ENCODE data around the gene SETD2. TPM values are rescaled to one million over a fixed set of nuclear protein-coding genes. Genes with fewer than 3 reads are reported as not detected.

The SETD2 gene
- total RNA-seq, 1 experiment from 2014 or later = 47.6 TPM

- Histone ChIP-seq H3K36me3 (ENCODE audit: control insufficient read depth, insufficient read depth, low read length) (no peaks in the 10 kb centered on the region; the same call in 1 of the 2 replicates), H3K4me1 (peaks cover 9% of the 10 kb centered on the region), H3K9me3 (no peaks in the 10 kb centered on the region), H3K27me3 (replicated peaks; ENCODE audit: control insufficient read depth, insufficient read depth, low read length) (no peaks in the 10 kb centered on the region), H3K4me3 (ENCODE audit: low read depth, low read length) (no peak overlapping the region)
- ChIA-PET CTCF (interaction anchor here (0.9 kb wide), 1 partner anchor 39 kb away, joined by 3 read pairs; no protein-coding TSS in a partner anchor), POLR2A (no interaction called here)
- peaks cover 4% of the 10 kb centered on the region for H3K4me1 Mint-ChIP-seq (ENCODE audit: low read depth, unreplicated experiment)
- peaks cover 28% of the 10 kb centered on the region for H3K36me3 Mint-ChIP-seq (ENCODE audit: insufficient read depth, unreplicated experiment)
- H3K27me3 Mint-ChIP-seq (ENCODE audit: insufficient read depth, unreplicated experiment) = no peaks in the 10 kb centered on the region
- no peak overlapping the region for H3K4me3 Mint-ChIP-seq (ENCODE audit: unreplicated experiment)
- TF ChIP-seq, protein P1, sequence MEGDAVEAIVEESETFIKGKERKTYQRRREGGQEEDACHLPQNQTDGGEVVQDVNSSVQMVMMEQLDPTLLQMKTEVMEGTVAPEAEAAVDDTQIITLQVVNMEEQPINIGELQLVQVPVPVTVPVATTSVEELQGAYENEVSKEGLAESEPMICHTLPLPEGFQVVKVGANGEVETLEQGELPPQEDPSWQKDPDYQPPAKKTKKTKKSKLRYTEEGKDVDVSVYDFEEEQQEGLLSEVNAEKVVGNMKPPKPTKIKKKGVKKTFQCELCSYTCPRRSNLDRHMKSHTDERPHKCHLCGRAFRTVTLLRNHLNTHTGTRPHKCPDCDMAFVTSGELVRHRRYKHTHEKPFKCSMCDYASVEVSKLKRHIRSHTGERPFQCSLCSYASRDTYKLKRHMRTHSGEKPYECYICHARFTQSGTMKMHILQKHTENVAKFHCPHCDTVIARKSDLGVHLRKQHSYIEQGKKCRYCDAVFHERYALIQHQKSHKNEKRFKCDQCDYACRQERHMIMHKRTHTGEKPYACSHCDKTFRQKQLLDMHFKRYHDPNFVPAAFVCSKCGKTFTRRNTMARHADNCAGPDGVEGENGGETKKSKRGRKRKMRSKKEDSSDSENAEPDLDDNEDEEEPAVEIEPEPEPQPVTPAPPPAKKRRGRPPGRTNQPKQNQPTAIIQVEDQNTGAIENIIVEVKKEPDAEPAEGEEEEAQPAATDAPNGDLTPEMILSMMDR (IDR thresholded peaks at IDR 0.05; ENCODE audit: insufficient read depth in 1 of 2, low read depth in 1 of 2, low read length in 1 of 2, severe bottlenecking in 1 of 2, unreplicated experiment in 1 of 2) = no peak
- intact Hi-C loops (cut with micrococcal nuclease; ENCODE audit: unreplicated experiment) = no loop called here
- BruUV-seq (replicated peaks) = no TSS peak
- H3K9me3 Mint-ChIP-seq (ENCODE audit: unreplicated experiment) = no peaks in the 10 kb centered on the region
- H3K27ac Mint-ChIP-seq (ENCODE audit: unreplicated experiment) = no peak overlapping the region
- no peak for DNase-seq
Observed at GRCh38 chr3:46993292-46993691, 170.6 kb downstream of the SETD2 start.

DNA sequence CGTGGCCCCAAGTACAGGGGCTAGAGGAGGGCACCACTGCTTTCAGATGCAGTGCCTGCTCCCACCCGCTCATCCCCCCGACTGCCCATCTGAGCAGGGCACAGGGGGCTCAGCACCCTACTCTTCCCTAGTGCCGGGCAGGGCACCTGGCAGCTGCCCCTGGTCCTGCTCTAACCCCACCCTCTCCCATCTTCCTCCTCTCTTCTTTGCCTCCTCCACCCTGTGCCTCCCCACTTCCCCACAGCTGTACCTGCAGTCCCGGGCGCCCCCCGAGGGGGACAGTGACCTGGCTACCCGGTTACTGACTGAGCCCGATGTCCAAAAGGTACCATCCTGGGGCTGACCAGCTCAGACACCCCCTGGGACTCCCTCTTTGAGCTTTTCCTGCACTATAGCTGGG, 171.7 kb downstream of the SETD2 start:
- intact Hi-C loops (cut with micrococcal nuclease; ENCODE audit: unreplicated experiment) = no loop called here
- POLR2A ChIA-PET = interaction anchor here (0.6 kb wide), 1 partner anchor 19 kb away, joined by 3 read pairs; no protein-coding TSS in a partner anchor

GRCh38 chr3:46991406-46992165, 172.3 kb downstream of the SETD2 start:
- TF ChIP-seq, protein P1 (IDR thresholded peaks at IDR 0.05; ENCODE audit: insufficient read depth in 1 of 2, low read depth in 1 of 2, low read length in 1 of 2, severe bottlenecking in 1 of 2, unreplicated experiment in 1 of 2) = no peak
- DNase-seq = no peak
- no peaks in the 10 kb centered on the region for H3K9me3 ChIP-seq
- H3K4me1 Mint-ChIP-seq (ENCODE audit: low read depth, unreplicated experiment) = peaks cover under 1% of the 10 kb centered on the region
- CTCF ChIA-PET = no interaction called here
- H3K4me3 Mint-ChIP-seq (ENCODE audit: unreplicated experiment) = no peak overlapping the region
- POLR2A ChIA-PET = no interaction called here
- no peak overlapping the region for H3K27ac Mint-ChIP-seq (ENCODE audit: unreplicated experiment)
- H3K27me3 Mint-ChIP-seq (ENCODE audit: insufficient read depth, unreplicated experiment) = no peaks in the 10 kb centered on the region
- H3K36me3 ChIP-seq (ENCODE audit: control insufficient read depth, insufficient read depth, low read length) = no peaks in the 10 kb centered on the region; the same call in 1 of the 2 replicates
- peaks cover 11% of the 10 kb centered on the region for H3K36me3 Mint-ChIP-seq (ENCODE audit: insufficient read depth, unreplicated experiment)
- H3K27me3 ChIP-seq (replicated peaks; ENCODE audit: control insufficient read depth, insufficient read depth, low read length) = no peaks in the 10 kb centered on the region
- intact Hi-C loops (cut with micrococcal nuclease; ENCODE audit: unreplicated experiment) = no loop called here
- H3K4me3 ChIP-seq (ENCODE audit: low read depth, low read length) = no peak overlapping the region
- no TSS peak for BruUV-seq (replicated peaks)
- no peaks in the 10 kb centered on the region for H3K9me3 Mint-ChIP-seq (ENCODE audit: unreplicated experiment)
- peaks cover 10% of the 10 kb centered on the region for H3K4me1 ChIP-seq

More for the DNA sequence above, 171.7 kb downstream of the SETD2 start:
- H3K27me3 Mint-ChIP-seq (ENCODE audit: insufficient read depth, unreplicated experiment) = no peaks in the 10 kb centered on the region
- TF ChIP-seq, protein P1 (IDR thresholded peaks at IDR 0.05; ENCODE audit: insufficient read depth in 1 of 2, low read depth in 1 of 2, low read length in 1 of 2, severe bottlenecking in 1 of 2, unreplicated experiment in 1 of 2) = no peak
- CTCF ChIA-PET = no interaction called here
- H3K36me3 Mint-ChIP-seq (ENCODE audit: insufficient read depth, unreplicated experiment) = peaks cover 17% of the 10 kb centered on the region
- BruUV-seq (replicated peaks) = no TSS peak
- H3K4me1 ChIP-seq = peaks cover 3% of the 10 kb centered on the region
- no peaks in the 10 kb centered on the region for H3K9me3 Mint-ChIP-seq (ENCODE audit: unreplicated experiment)
- no peaks in the 10 kb centered on the region for H3K27me3 ChIP-seq (replicated peaks; ENCODE audit: control insufficient read depth, insufficient read depth, low read length)
- no peak for DNase-seq
- no peak overlapping the region for H3K27ac Mint-ChIP-seq (ENCODE audit: unreplicated experiment)
- no peaks in the 10 kb centered on the region for H3K9me3 ChIP-seq
- H3K4me3 Mint-ChIP-seq (ENCODE audit: unreplicated experiment) = no peak overlapping the region
- no peak overlapping the region for H3K4me3 ChIP-seq (ENCODE audit: low read depth, low read length)
- H3K4me1 Mint-ChIP-seq (ENCODE audit: low read depth, unreplicated experiment) = no peaks in the 10 kb centered on the region
- H3K36me3 ChIP-seq (ENCODE audit: control insufficient read depth, insufficient read depth, low read length) = no peaks in the 10 kb centered on the region; the same call in 1 of the 2 replicates
